Measurements from ENCODE around the gene RRBP1.
"Not testable (repeated sequence)": the region's sequence is repeated elsewhere in the genome, so short reads cannot be mapped to it uniquely, and the experiment has no call there.

RRBP1 gene

DNA sequence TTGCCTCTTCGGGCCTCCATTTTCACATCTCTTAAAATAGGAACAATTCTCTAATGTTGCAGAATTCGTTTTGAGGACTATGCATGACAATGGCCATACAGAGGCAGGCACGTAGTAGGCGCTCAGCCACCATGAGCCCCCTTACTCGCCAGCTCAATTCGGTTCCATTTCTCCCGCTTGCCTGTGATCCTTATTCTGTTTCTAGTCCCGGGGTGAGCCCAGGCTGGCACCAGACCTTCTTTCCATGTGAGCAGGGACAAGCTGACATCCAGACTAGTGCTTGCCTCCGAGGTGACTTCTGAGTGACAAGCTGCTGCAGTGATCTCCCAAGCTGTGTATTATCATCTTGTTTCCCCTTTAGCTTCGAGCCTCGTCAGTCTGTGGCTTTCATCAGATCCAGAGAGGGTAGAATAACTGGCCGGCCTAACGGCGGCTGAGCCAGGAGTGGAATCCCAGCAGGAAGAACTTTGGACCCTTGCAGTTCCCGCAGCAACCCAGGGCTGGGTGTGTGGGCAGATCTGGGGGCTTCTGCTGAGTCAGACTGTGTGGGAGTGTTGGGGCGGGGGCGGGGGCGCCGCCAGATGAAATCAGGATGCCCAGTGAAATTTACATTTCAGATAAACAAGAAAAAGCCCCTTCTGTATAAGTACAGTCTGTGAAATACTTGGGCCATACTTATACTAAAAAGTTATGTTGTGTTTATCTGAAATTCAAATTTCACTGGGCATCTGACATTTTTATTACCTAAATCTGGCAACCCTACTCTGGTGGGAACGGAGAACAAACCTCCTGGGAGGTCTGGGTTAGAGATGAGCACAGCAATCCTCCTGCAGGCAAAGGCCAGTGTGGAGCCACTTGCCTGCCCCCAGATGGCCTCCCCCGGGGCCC is 28.6 kb upstream of the RRBP1 start:
- in situ Hi-C loops (cut with MboI; ENCODE audit: low sequenced_read_pairs) = no loop called here

DNA sequence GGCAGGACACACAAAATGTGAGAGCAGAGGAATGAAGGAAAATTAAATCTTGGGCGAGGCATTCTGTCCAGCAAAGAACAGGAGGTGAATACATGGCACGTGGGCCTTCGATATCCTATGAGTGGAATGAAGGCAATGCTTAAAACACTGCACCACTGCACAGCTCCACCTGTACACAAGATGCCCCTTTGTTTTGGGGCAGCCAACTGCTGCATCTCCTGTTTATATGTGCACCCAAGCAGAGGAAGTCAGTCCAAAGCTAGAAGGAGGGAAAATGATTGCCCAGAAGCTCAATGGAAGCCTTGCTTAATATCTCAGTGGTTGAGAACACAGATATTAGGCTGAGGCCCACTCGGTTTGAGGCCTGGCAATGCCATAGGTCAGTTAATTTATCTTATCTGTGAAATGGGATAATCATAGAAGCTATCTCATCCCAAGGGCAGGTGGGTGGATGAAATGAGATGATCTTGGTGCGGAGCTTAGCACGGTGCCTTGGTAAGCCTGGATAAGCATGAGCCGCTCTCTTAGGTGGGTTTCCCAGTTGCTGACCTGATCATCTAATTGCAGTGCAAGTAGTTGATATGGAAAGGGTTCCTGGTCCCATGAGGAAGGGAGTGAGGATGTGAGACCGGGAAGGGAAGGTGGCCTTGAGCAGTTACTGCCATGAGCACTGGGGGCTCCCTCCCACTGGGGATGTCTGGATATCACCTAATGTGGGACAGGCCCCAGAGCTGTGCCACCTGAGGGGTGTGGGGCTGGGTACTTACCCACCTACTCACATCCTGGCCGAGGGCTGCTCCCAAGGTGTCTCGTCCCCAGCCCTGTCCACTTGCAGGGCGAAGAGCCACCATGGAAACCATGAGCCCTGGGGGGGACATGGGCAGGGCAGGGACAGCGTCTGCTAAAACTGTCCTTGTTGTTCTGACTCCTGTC is 27.6 kb upstream of the RRBP1 start:
- in situ Hi-C loops (cut with MboI; ENCODE audit: low sequenced_read_pairs) = no loop called here

DNA sequence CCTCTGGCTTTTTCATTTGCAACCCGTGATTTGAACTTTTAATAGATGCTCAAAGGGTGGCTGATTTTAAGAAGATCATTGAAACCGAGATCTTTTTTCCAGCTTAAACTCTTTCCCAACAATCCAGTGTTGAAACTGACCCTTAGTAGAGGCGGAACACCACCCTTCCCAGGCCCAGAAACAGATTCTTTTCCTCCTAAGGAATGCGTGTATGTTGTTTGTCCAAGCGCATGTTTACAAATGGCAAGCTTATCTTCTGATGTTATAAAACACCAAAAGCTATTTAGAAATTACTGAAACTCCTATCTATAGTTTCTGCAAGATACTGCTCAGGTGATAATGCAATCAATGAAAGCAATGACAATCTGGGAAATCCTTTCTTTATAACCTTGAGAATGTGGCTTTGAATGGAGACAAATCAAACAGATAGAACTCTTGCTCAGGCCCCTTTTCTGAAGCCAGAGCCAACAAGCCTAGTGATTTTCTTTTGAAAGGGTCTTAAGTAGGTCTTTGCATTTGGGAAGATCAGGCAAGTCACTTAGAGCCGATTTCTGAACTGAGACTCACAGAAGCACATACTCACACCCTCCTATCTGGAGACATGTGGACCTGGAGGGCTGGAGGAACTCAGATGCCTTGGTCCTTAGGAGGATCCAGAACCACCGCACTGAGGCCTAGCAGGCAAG is 26.8 kb upstream of the RRBP1 start:
- in situ Hi-C loops (cut with MboI; ENCODE audit: low sequenced_read_pairs) = no loop called here

DNA sequence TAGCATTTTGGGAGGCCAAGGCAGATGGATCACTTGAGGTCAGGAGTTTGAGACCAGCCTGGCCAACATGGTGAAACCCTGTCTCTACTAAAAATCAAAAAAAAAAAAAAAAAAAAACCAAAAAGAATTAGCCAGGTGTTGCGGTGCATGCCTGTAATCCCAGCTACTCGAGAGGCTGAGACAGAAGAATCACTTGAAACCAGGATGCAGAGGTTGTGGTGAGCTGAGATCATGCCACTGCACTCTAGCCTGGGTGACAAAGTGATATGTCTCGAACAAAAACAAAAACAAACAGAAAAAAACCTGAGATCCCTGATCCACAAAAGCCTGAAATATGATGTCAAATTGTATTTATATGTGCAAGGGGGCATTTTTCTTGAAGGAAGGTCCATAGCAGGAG is 25.9 kb upstream of the RRBP1 start:
- in situ Hi-C loops (cut with MboI; ENCODE audit: low sequenced_read_pairs) = not testable (repeated sequence)

DNA sequence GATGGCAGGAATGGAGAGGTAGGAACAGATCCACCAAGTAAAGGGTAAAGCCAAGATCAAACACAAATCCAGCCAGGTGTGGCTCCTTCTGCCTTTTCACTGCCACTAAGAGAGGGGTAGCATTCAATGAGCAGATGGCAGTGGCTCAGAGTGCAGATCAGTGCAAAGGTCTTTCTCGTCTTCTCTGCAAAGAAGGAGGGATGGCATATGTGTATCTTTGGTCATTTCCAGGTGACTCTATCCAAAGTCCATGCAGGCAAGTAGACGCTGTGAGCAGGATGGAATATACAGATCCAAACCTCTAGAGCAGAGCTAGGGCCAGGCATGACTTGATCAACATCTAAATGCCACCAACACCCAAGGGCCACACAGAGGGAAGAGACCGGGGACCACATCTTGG is 24.6 kb upstream of the RRBP1 start:
- in situ Hi-C loops (cut with MboI; ENCODE audit: low sequenced_read_pairs) = no loop called here

DNA sequence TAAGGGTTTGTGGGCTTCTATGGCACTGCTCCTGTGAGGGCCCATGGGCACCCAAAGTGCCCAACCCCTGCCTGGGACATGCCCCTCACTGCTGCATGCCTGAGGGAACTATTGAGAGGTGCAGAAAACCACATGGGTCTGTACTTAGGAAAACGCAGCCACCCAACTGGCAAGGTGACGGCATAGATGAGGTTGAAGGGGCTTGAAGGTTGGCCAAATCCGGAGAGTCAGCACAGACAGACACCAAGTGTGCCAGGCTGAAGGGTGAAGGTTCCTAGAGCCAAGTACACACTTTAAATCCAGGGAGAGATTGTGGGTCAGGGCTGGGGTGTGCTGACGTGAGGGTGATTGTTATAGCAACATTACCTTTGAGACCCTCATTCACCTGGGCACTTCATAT is 23.9 kb upstream of the RRBP1 start:
- in situ Hi-C loops (cut with MboI; ENCODE audit: low sequenced_read_pairs) = no loop called here

DNA sequence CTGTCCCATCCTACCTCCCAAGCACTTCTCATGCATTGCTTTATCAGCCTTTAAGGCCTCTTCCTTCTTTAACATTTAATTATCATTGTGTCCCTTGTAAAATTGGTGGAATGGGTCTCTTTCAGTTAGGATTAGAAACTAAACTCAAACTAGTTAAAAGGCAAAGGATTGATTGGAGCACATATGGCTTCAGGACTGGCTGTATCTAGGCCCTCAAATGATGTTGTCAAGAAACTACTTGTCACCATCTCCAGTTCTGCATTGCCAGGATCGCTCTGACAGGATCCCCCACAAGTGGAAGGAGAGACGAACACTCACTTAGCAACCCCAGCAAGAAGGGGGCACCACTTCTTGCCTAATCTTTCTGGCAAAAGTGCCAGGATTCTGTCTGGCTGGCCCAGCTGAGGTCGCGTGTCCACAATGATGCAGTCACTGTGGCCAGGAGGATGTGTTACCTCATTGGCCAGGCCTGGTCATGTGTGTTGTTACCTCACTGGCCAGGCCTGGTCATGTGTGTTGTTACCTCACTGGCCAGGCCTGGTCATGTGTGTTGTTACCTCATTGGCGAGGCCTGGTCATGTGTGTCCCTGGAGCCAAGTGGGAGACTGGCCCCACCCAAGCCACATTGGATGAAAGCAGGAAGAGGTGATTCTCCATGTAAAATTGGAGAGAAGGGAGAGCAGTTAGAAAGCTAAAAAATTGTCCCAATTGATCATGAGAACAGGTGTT is 22.7 kb upstream of the RRBP1 start:
- in situ Hi-C loops (cut with MboI; ENCODE audit: low sequenced_read_pairs) = no loop called here

DNA sequence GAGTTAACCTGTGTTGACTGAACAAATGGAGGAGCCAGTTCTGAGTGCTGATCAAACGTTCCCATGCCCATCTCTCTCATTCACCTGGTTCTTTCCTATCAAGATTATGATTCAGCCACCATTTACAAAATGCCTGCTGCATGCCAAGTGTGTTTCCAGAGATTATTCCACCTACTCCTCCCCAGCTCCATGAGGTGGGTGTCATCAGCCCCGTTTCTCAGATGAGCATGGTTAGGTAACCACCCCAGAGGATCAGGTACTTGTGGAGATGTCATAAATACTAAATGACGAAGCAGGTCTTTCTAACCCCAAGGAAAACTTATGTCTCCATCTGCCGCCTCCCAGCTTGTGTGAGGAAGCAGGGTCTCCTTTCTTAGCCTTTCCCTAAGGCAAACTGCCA is 19.8 kb upstream of the RRBP1 start:
- in situ Hi-C loops (cut with MboI; ENCODE audit: low sequenced_read_pairs) = no loop called here

DNA sequence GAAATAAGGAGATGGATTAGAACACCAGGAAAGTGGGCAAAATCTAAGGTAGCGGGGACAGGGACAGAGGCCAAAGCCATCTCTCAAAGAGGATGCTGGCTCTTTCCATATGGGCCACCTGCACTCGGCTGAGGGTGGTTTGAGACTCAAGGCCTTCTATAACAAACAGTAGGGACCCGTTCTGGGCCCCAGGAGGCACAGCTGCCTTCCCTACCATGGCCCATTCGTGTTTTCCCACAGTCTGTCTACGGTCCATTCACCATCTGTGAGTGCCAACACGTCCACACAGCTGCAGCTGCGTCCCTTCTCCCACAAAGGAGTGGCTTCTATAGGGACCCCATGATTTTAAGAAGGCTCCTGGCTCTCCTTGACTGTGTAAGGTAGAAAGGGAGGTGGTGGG is 18.6 kb upstream of the RRBP1 start:
- in situ Hi-C loops (cut with MboI; ENCODE audit: low sequenced_read_pairs) = no loop called here

DNA sequence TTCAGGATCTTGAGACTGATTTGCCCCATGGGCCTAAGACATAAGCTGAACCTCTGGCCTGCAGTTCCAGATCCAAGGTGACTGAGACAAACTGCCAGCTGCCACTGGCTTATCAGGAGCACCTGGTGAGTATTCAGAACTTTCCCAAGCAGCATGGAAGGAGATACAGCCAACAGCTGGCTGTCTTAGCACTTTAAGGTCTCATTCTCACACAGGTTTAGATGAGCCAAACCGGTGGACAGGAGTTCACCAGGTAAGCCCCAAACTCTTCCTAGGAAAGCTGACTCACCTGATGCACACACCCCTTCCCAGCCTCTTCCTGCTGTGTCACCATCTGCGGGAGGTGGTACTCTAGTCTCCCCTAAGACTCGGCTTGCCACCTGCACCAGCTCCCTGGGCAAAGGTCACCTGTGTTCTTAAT is 17.9 kb upstream of the RRBP1 start, which contains the start of gene BANF2:
Gene BANF2 (plus strand): TSS at position 36 of the 421 bp plus-strand sequence. CDS start 25,060 bp downstream, outside the sequence.
- in situ Hi-C loops (cut with MboI; ENCODE audit: low sequenced_read_pairs) = loop anchor here (25.0 kb wide), 1 partner anchor 187 kb away; no protein-coding TSS in a partner anchor

DNA sequence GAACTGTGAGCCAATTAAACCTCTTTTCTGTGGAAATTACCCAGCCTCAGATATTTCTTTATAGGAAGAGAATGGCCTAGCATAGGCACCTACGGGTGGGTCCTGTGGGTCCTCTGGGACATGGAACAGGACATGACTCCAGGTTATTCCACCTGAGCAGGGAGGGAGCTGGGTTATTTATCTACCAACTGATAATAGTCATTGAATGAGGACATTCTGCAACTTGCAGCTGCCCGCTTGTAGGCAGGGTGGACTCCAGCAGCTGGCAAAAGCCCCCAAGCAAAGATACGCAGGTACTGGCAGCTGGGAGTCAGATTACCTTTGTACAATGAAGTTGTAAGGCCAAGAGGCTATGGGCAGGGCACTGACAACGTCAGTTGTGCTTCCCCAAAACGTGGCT is 16.3 kb upstream of the RRBP1 start:
- in situ Hi-C loops (cut with MboI; ENCODE audit: low sequenced_read_pairs) = loop anchor here (25.0 kb wide), 1 partner anchor 189 kb away; no protein-coding TSS in a partner anchor

DNA sequence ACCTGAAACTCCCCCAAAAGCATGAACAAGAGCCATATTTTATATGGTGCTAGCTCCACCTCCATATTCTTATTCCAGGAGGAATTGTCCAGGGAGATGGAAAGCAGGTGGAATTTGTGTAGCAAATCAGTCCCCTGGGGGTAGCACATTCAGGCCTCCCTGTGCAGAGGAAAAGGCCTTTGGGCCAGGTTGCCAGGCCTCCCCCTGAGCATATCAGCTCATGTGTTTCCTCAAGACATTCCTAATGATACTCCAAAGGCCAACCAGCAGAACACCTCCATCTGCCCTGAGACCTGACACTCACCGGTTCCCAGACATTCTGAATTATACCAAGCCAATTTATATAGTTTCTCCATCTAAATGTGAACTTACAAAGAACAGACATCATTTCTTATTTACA is 15.1 kb upstream of the RRBP1 start:
- in situ Hi-C loops (cut with MboI; ENCODE audit: low sequenced_read_pairs) = loop anchor here (25.0 kb wide), 1 partner anchor 190 kb away; no protein-coding TSS in a partner anchor

DNA sequence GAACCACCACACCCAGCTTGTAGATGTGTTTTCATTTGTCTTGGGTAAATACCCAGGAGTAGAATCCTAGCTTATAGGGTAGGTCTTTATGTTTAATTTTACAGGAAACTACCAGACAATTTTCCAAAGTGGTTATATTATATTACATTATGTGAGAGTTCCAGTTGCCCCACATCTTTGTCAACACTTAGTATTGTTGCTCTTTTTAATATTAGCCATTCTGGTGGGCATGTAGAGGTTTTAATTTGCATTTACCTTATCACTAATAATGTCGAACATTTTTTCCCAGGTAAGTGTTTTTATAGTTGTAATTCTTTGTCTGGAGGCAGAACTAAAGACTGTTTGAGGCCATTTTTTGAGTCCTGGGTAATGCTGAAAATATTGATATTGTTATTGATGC is 14.2 kb upstream of the RRBP1 start:
- in situ Hi-C loops (cut with MboI; ENCODE audit: low sequenced_read_pairs) = loop anchor here (25.0 kb wide), 1 partner anchor 191 kb away; no protein-coding TSS in a partner anchor

DNA sequence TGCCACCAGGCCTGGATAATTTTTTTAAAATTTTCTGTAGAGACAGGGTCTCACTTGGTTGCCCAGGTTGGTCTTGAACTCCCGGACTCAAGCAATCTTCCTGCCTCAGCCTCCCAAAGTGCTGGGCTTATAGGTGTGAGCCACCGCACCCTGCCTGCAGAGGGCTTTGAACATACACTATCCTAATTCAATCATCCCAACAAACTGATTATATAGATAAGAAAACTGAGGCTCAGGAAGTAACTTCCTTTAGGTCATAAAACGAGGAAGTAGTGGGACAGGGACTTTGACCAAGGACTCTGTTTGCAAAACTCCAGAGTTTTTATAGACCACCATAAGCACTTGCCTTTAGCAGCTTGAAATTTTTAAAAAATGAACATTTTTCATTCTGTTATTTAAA is 12.7 kb upstream of the RRBP1 start:
- in situ Hi-C loops (cut with MboI; ENCODE audit: low sequenced_read_pairs) = loop anchor here (25.0 kb wide), 1 partner anchor 193 kb away; no protein-coding TSS in a partner anchor

DNA sequence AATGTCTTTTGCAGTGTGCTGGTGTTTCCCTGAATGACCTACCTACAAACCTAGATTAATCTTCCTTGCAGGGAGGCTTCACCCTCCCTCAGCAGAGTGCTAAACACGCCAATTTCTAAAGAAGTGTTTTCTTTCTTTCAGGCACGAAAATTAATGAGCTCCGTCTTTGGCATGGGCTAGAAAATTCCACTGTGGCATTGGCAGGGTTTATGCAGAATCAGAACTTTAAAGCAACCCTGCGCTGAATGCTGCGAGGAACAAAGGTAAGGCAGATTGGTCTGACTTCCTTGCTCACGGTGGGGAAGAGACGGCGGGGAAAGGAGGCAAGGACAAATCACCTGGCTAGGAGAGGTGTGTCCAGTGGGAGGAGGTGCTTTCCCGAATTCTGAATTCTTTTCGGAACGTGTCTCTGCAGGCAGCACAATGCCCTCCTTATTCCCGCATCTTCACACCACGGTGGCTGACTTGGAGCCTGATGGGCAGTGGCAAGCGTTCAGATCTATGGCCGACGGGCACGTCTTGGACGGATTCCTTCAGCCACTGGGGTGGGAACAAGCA is 11.5 kb upstream of the RRBP1 start:
- in situ Hi-C loops (cut with MboI; ENCODE audit: low sequenced_read_pairs) = loop anchor here (25.0 kb wide), 1 partner anchor 194 kb away; no protein-coding TSS in a partner anchor

DNA sequence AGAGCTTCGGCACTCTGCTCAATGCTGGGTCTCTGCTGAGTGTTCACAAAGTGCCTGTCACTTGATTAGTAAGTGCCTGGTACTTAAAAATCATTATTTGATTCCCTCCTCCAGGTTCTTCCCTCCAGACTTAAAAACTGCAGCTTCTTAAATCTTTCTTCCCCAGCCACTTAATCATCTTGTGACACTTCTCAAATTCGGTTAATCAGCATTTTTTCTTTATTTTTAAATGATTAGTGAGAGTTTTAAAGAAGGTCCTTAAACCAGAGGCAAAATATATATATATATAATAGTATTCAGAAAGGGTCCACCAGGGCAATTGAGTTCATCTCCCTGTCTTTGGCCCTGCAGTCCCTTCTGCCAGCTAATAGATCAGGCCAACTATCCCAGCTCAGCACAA is 9.7 kb upstream of the RRBP1 start:
- in situ Hi-C loops (cut with MboI; ENCODE audit: low sequenced_read_pairs) = loop anchor here (25.0 kb wide), 1 partner anchor 196 kb away; no protein-coding TSS in a partner anchor

DNA sequence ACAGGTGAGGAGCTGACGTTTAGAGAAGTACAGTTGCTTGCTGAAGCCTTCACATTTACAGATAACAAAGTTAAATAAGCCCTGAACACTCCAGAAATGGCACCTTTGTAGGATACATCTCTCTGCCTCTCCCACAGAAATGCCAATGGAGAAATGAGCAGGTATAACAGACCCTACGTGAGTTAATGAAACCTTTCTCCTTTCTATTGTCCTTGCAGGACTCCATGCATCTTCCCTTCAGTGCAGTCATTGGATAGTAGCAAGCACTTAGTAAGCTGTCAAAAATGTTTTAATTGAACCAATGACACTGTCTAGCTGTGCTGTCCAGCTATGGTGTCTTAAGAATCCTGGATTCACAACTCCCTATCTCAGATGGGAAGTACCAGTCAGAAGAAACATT is 8.1 kb upstream of the RRBP1 start:
- in situ Hi-C loops (cut with MboI; ENCODE audit: low sequenced_read_pairs) = loop anchor here (25.0 kb wide), 1 partner anchor 197 kb away; no protein-coding TSS in a partner anchor

DNA sequence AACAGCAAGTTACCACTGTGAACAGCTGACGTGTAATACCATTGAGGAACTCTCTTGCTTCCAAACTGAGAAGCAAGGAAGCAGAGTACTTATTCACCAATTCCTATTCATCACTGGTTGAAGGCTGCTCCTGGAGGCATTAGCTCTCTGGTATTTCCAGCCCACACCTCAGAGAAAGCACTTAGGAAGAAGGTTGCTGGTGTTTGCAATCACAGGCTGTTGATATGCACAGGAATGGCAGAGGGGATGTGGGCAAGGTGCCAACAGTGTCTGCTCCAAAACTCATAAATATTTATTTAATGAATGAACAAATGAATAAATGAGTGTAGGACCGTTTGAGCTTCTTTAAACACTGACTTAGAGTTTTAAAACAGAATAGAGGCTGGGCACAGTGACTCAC is 6.9 kb upstream of the RRBP1 start:
- in situ Hi-C loops (cut with MboI; ENCODE audit: low sequenced_read_pairs) = loop anchor here (25.0 kb wide), 1 partner anchor 198 kb away; no protein-coding TSS in a partner anchor

DNA sequence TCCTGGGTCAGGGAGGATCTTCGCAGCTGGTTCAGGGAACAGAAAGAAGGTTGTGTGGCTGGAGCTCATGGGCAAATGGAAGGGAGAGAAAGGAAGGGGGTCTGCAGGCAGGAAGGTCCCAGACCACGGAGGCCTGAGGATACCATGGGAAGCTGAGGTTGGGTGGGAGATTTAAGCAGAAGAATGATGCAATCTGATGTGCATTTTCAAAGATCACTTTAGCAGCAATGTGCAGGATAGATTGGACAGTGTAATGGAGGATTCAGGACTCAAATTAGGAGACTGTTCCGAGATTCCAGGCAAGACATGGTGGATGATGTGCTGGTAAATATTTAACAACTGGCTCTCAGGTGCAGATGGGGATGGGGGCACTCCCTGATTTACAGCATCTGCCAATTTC is 5.8 kb upstream of the RRBP1 start:
- in situ Hi-C loops (cut with MboI; ENCODE audit: low sequenced_read_pairs) = loop anchor here (25.0 kb wide), 1 partner anchor 200 kb away; no protein-coding TSS in a partner anchor

Measured in HL-60/S4 treated with retinoic acid at 250 ng/mL for 4 days and 3 days (cell line).